Tibial nerve (tissue), 4 donors: ENCODE results near the gene TOP1. TPM values are rescaled to one million over a fixed set of nuclear protein-coding genes. Genes with fewer than 3 reads are reported as not detected.
"Not testable (repeated sequence)": the region's sequence is repeated elsewhere in the genome, so short reads cannot be mapped to it uniquely, and the experiment has no call there.

Source experiments
- DNase-seq, 2 donors: peaks; one replicate each; pipeline ENCODE4 v3.0.0-alpha.2; 2019; ENCODE audit warnings: low spot score in 2 of 2
- H3K27ac ChIP-seq, 4 donors: fragments of 200-600 bp; sonication (generic) in 3 of 4; one replicate each; pipeline ENCODE4 v1.5.1; 2017 to 2019; ENCODE audit warnings: mild to moderate bottlenecking in 1 of 4
- H3K27me3 ChIP-seq, 2 donors: fragments of 200-600 bp; sonication (generic) in 1 of 2; one replicate each; pipeline versions ENCODE4 v1.5.1 to v1.6.0; 2017 to 2019
- H3K36me3 ChIP-seq, 3 donors: fragments of 200-600 bp; sonication (generic); one replicate each; pipeline ENCODE4 v1.5.1; 2018 to 2019
- H3K4me1 ChIP-seq, 4 donors: fragments of 200-600 bp; sonication (generic) in 3 of 4; one replicate each; pipeline ENCODE4 v1.5.1; 2017 to 2019
- H3K4me3 ChIP-seq, 4 donors: fragments of 200-600 bp; sonication (generic) in 3 of 4; one replicate each; pipeline ENCODE4 v1.5.1; 2017 to 2019; ENCODE audit warnings: mild to moderate bottlenecking in 1 of 4, moderate library complexity in 1 of 4
- H3K9me3 ChIP-seq, 4 donors: fragments of 200-600 bp; sonication (generic) in 3 of 4; one replicate each; pipeline ENCODE4 v1.5.1; 2017 to 2019
- CTCF ChIP-seq, 5 experiments: fragments of 200-600 bp in 3 of 5; fragments of 450-650 bp in 2 of 5; sonication (generic) in 3 of 5; IDR thresholded peaks; one replicate each; pipeline ENCODE4 v1.5.1; 2016 to 2019; ENCODE audit warnings: antibody characterized with exemption in 5 of 5, mild to moderate bottlenecking in 3 of 5, moderate library complexity in 2 of 5
- EP300 ChIP-seq, 2 donors: sonication (generic); formaldehyde crosslinking; IDR thresholded peaks; one replicate each; pipeline ENCODE4 v1.6.1; 2017; ENCODE audit warnings: antibody characterized with exemption in 2 of 2, mild to moderate bottlenecking in 1 of 2
- POLR2A ChIP-seq, 2 donors: fragments of 450-650 bp; IDR thresholded peaks; one replicate each; pipeline ENCODE4 v1.6.1; 2017; ENCODE audit warnings: antibody characterized with exemption in 2 of 2, mild to moderate bottlenecking in 2 of 2, moderate library complexity in 2 of 2
- WGBS, 2 donors: methylation state at CpG; one replicate each; pipeline ENCODE4 v1.1.5; 2018; 5-methylcytosine and 5-hydroxymethylcytosine counted together
- total RNA-seq, 4 donors: library from RNA; depleted of rRNA; stranded (reverse); fragments of >200 nt; gene quantifications; one replicate each; pipeline ENCODE4 v1.1.0, GENCODE V29; 2016

TOP1 gene
- total RNA-seq, 4 donors from 2014 or later: 17.9 to 29.1 (median 23.1) TPM

- H3K27me3 ChIP-seq: no peaks in the 10 kb centered on the region
- no peaks in the 10 kb centered on the region for H3K4me1 ChIP-seq
- peaks cover 5 to 85% (median 22%) of the 10 kb centered on the region in 3 donors for H3K36me3 ChIP-seq
- TF ChIP-seq CTCF (IDR thresholded peaks at IDR 0.05): no peak
- TF ChIP-seq EP300 (IDR thresholded peaks at IDR 0.05): no peak
- no peak for TF ChIP-seq POLR2A (IDR thresholded peaks at IDR 0.05)
- DNase-seq: no peak
- H3K27ac ChIP-seq: no peak overlapping the region
- H3K4me3 ChIP-seq: no peak overlapping the region
- 92 to 96% methylated on average over 5 of the region's 5 CpGs for WGBS, 2 donors
- no peaks in the 10 kb centered on the region for H3K9me3 ChIP-seq
Observed at GRCh38 chr20:41110930-41111577, 82.4 kb downstream of the TOP1 start.

- H3K9me3 ChIP-seq: no peaks in the 10 kb centered on the region
- no peak for TF ChIP-seq CTCF (IDR thresholded peaks at IDR 0.05)
- TF ChIP-seq EP300 (IDR thresholded peaks at IDR 0.05): no peak
- TF ChIP-seq POLR2A (IDR thresholded peaks at IDR 0.05): no peak
- no peaks in the 10 kb centered on the region for H3K4me1 ChIP-seq
- no peaks in the 10 kb centered on the region for H3K27me3 ChIP-seq
- H3K36me3 ChIP-seq: peaks cover 5 to 88% (median 27%) of the 10 kb centered on the region in 3 donors
- H3K4me3 ChIP-seq: no peak overlapping the region
- H3K27ac ChIP-seq: no peak overlapping the region
- WGBS, 2 donors: 87 to 88% methylated on average over 5 of the region's 5 CpGs
- no peak for DNase-seq
Observed at GRCh38 chr20:41111578-41111951, 82.9 kb downstream of the TOP1 start.

- WGBS, 2 donors: 93% methylated on average over 6 of the region's 6 CpGs
- no peak for TF ChIP-seq CTCF (IDR thresholded peaks at IDR 0.05)
- no peak for TF ChIP-seq EP300 (IDR thresholded peaks at IDR 0.05)
- no peak for TF ChIP-seq POLR2A (IDR thresholded peaks at IDR 0.05)
- no peak for DNase-seq
- H3K4me3 ChIP-seq: no peak overlapping the region
- no peak overlapping the region for H3K27ac ChIP-seq
- H3K4me1 ChIP-seq: peaks cover 0 to 6% (median 0%) of the 10 kb centered on the region in 4 donors
- H3K9me3 ChIP-seq: no peaks in the 10 kb centered on the region
- peaks cover 5 to 94% (median 45%) of the 10 kb centered on the region in 3 donors for H3K36me3 ChIP-seq
- H3K27me3 ChIP-seq: no peaks in the 10 kb centered on the region
Observed at GRCh38 chr20:41116282-41116956, 87.8 kb downstream of the TOP1 start.

GRCh38 chr20:41118159-41118558 lies 89.5 kb downstream of the TOP1 start:
- H3K27ac ChIP-seq, DNase-seq, H3K4me1 ChIP-seq, H3K27me3 ChIP-seq, H3K4me3 ChIP-seq, H3K9me3 ChIP-seq: not testable (repeated sequence)
- H3K36me3 ChIP-seq: peaks cover 5 to 96% (median 54%) of the 10 kb centered on the region in 3 donors
- 79 to 85% methylated on average over 6 of the region's 6 CpGs for WGBS, 2 donors
- peak in 1 of 5 experiments; percentile 2 for TF ChIP-seq CTCF (IDR thresholded peaks at IDR 0.05)

- Histone ChIP-seq H3K36me3 (peaks cover 5 to 96% (median 54%) of the 10 kb centered on the region in 3 donors), H3K27ac (no peak overlapping the region)
Observed at GRCh38 chr20:41118632-41119031, 90.0 kb downstream of the TOP1 start.

More at GRCh38 chr20:41118632-41119031, 90.0 kb downstream of the TOP1 start:
- WGBS, 2 donors: 79 to 83% methylated on average over 3 of the region's 3 CpGs
- no peaks in the 10 kb centered on the region for H3K27me3 ChIP-seq
- TF ChIP-seq EP300 (IDR thresholded peaks at IDR 0.05) (no peak), POLR2A (IDR thresholded peaks at IDR 0.05) (no peak), CTCF (IDR thresholded peaks at IDR 0.05) (no peak)
- DNase-seq: no peak
- H3K4me3 ChIP-seq: no peak overlapping the region
- H3K4me1 ChIP-seq: peaks cover 0 to 6% (median 0%) of the 10 kb centered on the region in 4 donors
- no peaks in the 10 kb centered on the region for H3K9me3 ChIP-seq
